GM18951 (cell line): ENCODE data around the gene CSKMT.
"Not testable (repeated sequence)": the region's sequence is repeated elsewhere in the genome, so short reads cannot be mapped to it uniquely, and the experiment has no call there.

ENCODE experiments used
- POLR2A ChIP-seq: IDR thresholded peaks from 4 replicates; pipeline ENCODE4 v1.6.1; 2011; ENCODE audit warnings: mild to moderate bottlenecking; ENCODE audit not compliant: insufficient read length, insufficient read depth; ENCODE audit errors: extremely low read depth
- in situ Hi-C: fragments of 300-500 bp; cut with MboI; formaldehyde crosslinking; loops from one replicate; pipeline ENCODE4 v1.12.0; 2022; ENCODE audit warnings: low sequenced_read_pairs, mixed read lengths, inconsistent platforms; ENCODE audit not compliant: unreplicated experiment

The CSKMT gene

GRCh38 chr11:62665075-62665598 lies at the start of gene CSKMT, which contains the start of gene C11orf98:
Gene CSKMT, plus strand, starts transcription at chr11:62665312. Its CDS starts 568 bp downstream, at chr11:62665880.
Gene C11orf98, minus strand, starts transcription at chr11:62665210. Its CDS starts 41 bp downstream, at chr11:62665169.
- TF ChIP-seq POLR2A: peak; percentile 99
- in situ Hi-C loops: no loop called here

DNA sequence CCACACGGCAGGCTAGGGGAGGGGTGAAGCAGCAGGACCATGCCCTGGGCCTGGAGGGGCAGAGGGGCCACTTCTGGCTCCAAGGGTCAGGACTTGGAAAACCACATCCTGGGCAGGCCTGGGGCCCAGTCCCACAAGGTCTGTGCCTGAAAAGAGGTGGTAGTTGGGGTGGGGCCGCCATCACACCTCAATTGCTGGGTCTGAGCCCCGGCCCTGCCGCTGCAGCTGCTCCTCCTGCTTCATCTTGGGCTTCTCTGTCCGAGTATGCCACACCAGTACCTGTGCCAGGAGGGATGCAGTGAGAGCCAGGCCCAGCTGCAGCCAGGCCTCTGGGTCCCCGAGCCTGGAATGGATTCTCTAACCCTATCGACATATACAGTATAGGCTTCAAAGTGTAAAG lies 49.6 kb upstream of the CSKMT start:
- no peak for TF ChIP-seq POLR2A
- in situ Hi-C loops: no loop called here

GRCh38 chr11:62616957-62617356 lies 48.2 kb upstream of the CSKMT start:
- in situ Hi-C loops: not testable (repeated sequence)

DNA sequence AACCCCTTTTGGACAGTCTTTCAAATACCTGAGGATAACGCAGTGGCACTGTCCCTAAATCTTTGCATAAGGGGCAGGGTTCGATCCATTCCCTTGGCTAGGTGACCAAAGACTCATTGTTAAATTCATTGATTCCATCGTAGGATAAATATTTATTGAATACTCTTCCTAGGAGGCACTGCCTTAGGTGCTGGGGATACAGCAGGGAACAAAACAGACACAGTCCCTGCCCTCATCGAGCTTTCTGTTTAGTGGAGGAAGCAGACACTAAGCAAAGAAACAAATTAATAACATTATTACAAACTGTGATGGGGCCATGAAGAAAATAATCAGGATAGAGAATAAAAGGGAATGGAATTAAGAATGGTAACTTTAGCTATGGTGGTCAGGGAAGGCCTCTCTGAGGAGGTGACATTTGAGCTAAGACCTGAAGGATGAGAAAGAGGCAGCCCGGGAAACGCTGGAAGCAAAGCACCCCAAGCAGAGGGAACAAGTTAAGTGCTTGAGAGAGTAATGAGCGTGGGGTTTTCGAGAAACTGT lies 44.0 kb upstream of the CSKMT start:
- in situ Hi-C loops: no loop called here
- no peak for TF ChIP-seq POLR2A

- in situ Hi-C loops: no loop called here
- TF ChIP-seq POLR2A: peak; percentile 93
Measured at GRCh38 chr11:62621567-62622470, 43.3 kb upstream of the CSKMT start, which contains the start of gene B3GAT3. Gene B3GAT3, minus strand, starts transcription at chr11:62621986. Its CDS starts 39 bp downstream, at chr11:62621947.

DNA sequence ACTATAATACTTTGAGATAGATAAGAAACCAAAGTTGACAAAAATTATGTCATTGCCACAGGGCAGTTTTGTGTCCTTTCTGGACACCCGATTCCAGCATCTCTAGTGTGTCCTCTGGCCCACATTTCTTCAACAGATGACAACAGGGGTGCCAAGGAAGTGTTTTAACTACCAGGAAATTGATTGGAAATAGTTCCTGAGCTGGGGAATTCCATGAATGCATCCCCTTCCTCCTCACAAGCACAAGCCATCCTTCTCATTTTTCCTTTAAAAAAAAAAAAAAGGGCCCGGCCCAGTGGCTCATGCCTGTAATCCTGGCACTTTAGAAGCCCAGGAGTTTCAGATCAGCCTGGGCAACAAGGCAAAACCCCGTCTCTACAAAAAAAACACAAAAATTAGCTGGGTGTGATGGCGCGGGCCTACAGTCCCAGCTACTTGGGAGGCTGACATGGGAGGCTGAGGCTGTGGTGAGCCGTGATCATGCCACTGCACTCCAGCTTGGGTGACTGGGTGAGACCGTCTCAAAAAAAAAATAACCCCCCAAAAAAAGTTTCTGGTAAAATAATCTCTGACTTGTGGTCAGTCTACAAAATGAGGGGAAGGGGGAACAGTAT lies 42.5 kb upstream of the CSKMT start:
- TF ChIP-seq POLR2A: no peak
- in situ Hi-C loops: no loop called here

DNA sequence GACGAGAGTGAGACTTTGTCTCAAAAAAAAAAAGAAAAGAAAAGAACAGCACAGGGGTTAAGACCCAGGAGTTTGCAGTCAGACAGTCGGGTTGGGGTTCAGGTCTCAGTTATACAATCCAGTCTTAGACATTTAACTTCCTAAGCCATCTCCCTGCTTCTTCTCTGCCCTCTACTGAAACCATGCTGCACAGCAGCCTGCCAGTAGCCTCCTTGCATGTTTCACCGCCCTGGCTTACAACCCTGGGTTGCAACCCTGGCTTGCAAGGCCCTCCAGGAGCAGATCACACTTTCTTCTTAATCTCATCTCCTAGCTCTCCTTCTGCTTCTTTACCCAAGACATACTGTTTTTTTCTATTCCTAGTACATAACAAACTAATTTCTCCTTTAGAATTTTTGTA lies 37.4 kb upstream of the CSKMT start:
- in situ Hi-C loops: no loop called here
- TF ChIP-seq POLR2A: no peak

DNA sequence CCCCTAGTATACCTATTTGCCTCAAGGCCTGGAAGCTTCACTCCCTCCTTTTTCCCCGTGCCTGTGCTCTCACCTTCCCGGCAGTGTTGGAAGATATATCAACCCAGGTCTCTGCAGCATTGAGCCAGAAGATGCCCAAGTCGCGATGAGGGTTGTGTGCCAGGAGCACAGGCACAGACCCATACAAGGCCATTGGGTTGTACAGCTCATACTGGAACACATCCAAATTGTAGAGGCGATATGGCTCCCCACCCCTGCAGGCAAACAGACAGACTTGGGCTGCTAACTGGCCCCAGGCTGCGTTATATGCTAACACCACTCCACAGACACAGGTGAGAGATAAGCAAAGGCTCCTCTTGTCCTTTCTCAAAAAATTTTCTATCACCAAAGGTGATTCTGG lies 32.6 kb upstream of the CSKMT start:
- TF ChIP-seq POLR2A: no peak
- in situ Hi-C loops: no loop called here

- in situ Hi-C loops: no loop called here
- no peak for TF ChIP-seq POLR2A
Measured at GRCh38 chr11:62644220-62644619, 20.9 kb upstream of the CSKMT start.

- TF ChIP-seq POLR2A: no peak
- in situ Hi-C loops: no loop called here
Measured at GRCh38 chr11:62645671-62645945, 19.5 kb upstream of the CSKMT start.

DNA sequence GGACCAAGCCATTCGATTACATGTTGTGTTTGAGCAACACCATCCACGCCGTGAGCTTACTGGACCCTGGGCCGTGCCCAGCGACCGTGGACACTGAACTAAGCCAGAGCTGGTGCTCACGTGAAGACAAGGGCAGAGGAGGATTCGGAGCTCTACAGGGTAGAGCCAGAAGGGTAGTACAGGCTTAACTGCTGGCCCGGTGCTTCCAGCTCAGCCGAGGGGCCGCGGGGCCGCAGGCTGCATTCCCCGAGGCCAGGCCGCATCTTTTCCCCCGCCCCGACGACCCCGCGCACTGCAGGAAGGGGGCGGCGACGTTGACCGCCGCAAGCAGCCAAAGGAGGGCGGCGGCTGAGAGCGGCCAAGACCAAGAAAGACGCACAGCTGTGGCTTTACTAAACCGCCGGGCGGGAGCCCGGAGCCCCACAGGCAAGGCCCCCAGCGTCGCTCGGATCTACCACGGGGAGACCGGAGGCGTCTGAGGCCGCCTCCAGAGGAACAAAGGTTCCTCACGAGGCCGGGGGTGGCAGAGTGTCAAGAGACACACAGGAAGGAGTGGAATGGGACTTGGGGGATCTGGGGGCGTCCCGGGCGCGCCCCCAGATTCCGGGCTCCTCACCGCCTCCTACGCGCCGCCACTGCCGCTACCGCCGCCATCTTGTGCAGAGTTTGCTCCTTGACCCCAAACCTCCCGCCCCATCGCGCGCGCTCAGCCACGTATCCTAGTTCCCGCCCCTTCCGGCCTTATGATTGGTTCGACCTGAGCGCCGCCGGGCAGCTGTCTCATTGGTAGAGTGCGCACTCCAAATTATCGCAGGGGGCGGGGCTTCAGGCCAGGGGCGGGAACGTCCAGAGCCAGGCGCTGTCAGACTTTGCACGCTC lies 18.9 kb upstream of the CSKMT start, which contains the start of gene GANAB:
TSS of gene GANAB (minus strand) at position 668 of the 879 bp plus-strand sequence. CDS start at position 654, 14 bp downstream.
- in situ Hi-C loops: no loop called here
- peak; percentile 95 for TF ChIP-seq POLR2A

DNA sequence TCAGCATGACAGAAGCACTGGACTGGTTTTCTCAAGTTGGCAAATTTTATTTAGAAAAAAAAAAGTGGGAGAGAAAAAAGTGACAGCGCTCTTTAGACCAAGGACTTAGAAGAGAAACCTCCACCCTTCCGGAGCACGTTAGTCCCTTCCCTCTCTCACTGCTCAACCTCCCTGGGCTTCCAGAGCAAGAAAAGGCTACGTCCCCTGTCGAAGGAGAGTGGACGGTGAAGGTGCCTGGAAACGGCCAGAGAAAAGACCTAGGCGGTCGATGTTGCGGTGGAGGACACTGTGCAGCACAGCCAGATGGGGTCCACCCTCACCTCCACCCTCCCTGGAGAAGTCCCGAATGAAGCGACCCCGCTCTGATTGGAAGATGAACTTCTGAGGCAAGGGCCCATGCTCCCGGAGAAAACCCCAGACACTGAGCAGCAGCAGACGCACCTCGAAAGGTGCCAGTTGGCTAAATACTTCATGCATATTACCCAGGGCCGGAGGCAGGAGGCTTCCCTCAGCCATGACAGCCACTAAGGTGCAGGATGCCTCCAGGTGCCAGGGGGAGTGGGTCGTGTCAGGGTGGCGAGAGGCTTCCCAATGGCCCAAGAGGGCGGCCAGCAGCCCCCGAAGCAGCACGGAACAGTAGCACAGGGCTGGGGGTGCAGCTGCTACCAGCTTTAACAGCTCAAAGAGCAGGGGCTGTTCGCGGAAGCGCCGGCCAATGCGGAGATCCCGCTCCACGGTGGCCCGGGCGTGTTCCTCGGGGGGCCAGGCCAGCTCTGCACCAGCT lies 18.1 kb upstream of the CSKMT start:
- TF ChIP-seq POLR2A: no peak
- in situ Hi-C loops: no loop called here
